Measurements from ENCODE around the gene ZNF597.

DNA sequence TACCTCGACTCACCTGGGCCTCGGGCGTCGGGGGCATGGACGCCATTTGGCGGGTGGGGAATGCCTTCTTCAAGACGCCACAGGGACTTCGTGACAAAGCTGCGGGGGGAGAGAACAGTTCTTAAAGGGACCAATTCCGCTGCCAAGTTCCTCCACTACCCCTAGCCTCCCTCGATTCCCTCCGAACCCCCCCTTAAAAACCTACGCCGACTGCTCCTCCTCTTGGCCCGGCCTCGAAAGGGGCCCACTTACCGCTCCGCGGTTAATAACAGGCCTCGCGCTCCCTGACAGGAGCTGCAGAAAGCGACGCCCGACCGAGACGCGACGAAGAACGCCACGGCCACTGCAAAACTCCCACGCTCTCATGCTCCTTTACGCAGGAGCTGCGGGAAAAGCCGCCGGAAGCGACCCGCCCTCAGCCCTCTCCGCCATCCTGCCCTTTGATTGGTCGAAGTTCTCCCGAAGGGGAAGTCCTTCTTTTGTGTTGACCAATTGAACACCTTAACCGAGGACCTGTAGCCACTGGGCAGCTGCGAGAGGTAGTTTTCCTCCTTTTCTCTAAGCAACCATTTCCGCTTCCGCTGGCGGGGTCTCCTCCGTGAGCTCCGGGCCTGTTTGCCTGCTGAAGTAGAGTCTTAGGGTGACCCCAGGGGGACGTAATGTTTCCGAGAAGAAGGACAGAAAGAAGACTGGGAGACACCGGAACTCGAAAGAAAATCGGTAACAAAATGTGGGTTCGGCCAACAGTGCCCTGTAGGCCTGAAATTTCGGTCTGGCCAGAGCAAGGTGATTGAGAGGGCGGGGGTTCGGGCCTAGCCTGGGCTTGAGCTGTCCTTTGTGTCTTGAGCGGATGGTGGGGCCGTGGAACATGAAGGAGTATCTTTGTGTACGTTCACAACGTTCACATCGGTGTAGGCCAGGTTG lies at the start of gene ZNF597, which contains the start of gene NAA60:
- TF ChIP-seq, protein P1, sequence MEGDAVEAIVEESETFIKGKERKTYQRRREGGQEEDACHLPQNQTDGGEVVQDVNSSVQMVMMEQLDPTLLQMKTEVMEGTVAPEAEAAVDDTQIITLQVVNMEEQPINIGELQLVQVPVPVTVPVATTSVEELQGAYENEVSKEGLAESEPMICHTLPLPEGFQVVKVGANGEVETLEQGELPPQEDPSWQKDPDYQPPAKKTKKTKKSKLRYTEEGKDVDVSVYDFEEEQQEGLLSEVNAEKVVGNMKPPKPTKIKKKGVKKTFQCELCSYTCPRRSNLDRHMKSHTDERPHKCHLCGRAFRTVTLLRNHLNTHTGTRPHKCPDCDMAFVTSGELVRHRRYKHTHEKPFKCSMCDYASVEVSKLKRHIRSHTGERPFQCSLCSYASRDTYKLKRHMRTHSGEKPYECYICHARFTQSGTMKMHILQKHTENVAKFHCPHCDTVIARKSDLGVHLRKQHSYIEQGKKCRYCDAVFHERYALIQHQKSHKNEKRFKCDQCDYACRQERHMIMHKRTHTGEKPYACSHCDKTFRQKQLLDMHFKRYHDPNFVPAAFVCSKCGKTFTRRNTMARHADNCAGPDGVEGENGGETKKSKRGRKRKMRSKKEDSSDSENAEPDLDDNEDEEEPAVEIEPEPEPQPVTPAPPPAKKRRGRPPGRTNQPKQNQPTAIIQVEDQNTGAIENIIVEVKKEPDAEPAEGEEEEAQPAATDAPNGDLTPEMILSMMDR (conservative IDR thresholded peaks at IDR 0.05; ENCODE audit: low read depth in 2 of 2), result no peak
- no peak for TF ChIP-seq EZH2phosphoT487 (IDR thresholded peaks at IDR 0.05; ENCODE audit: unreplicated experiment)
- TF ChIP-seq ZNF114 (CRISPR knock-in tag; IDR thresholded peaks at IDR 0.05), result no peak
- TF ChIP-seq POLR2AphosphoS5 (IDR thresholded peaks at IDR 0.05; ENCODE audit: low read depth), result peak; percentile 45
- no peak for TF ChIP-seq EZH2 (IDR thresholded peaks at IDR 0.05; ENCODE audit: low read depth, unreplicated experiment)

All from GM23338 (cell line).